Testis (tissue), 3 donors: ENCODE results near the gene FAM83C. TPM values are rescaled to one million over a fixed set of nuclear protein-coding genes. Genes with fewer than 3 reads are reported as not detected.

ENCODE experiments used
- DNase-seq: peaks from one replicate; pipeline ENCODE4 v3.0.0-alpha.2; 2019
- H3K27ac ChIP-seq, 2 donors: fragments of 200-600 bp; sonication (generic); one replicate each; pipeline ENCODE4 v1.5.1; 2019
- H3K27me3 ChIP-seq: fragments of 200-600 bp; sonication (generic); one replicate; pipeline ENCODE4 v1.5.1; 2019
- H3K36me3 ChIP-seq: fragments of 200-600 bp; sonication (generic); one replicate; pipeline ENCODE4 v1.5.1; 2017; ENCODE audit warnings: low read depth; ENCODE audit errors: missing control alignments
- H3K4me1 ChIP-seq: fragments of 200-600 bp; sonication (generic); one replicate; pipeline ENCODE4 v1.5.1; 2019
- H3K4me3 ChIP-seq, 2 donors: fragments of 200-600 bp; sonication (generic); one replicate each; pipeline ENCODE4 v1.5.1; 2017 to 2019
- H3K9me3 ChIP-seq: fragments of 200-600 bp; sonication (generic); one replicate; pipeline ENCODE4 v1.5.1; 2017
- CTCF ChIP-seq, 3 experiments: fragments of 450-650 bp in 2 of 3; fragments of 200-600 bp in 1 of 3; sonication (generic) in 1 of 3; IDR thresholded peaks; one replicate each; pipeline ENCODE4 v1.5.1; 2016 to 2019; ENCODE audit warnings: antibody characterized with exemption in 3 of 3, mild to moderate bottlenecking in 2 of 3, moderate library complexity in 1 of 3
- POLR2A ChIP-seq: fragments of 450-650 bp; IDR thresholded peaks from one replicate; pipeline ENCODE4 v1.6.1; 2017; ENCODE audit warnings: antibody characterized with exemption, mild to moderate bottlenecking, moderate library complexity
- WGBS, 2 donors: methylation state at CpG; one replicate each; pipeline ENCODE4 v1.1.5; 2018; 5-methylcytosine and 5-hydroxymethylcytosine counted together
- intact Hi-C: fragments of 100-400 bp; cut with DNase I; formaldehyde crosslinking; loops from one replicate; pipeline ENCODE4 v1.15.1; 2023; ENCODE audit warnings: low total_unique reads
- polyA plus RNA-seq: library from polyadenylated mRNA; stranded (reverse); fragments of 350-450 nt; fragmentation: Illumina TruSeq; extraction: RNeasy Lipid Tissue Mini Kit (QIAGEN cat#74804); gene quantifications from one replicate; pipeline ENCODE4 v1.2.3, GENCODE V29; 2014; ENCODE audit warnings: low read depth, low replicate concordance; ENCODE audit not compliant: insufficient read depth
- total RNA-seq, 2 donors: library from RNA; depleted of rRNA; stranded (reverse); fragments of >200 nt; gene quantifications; one replicate each; pipeline ENCODE4 v1.2.3, GENCODE V29; 2016

The FAM83C gene
- total and polyA plus RNA-seq, 3 donors from 2014 or later = 0.39 to 0.96 (median 0.43) TPM

DNA sequence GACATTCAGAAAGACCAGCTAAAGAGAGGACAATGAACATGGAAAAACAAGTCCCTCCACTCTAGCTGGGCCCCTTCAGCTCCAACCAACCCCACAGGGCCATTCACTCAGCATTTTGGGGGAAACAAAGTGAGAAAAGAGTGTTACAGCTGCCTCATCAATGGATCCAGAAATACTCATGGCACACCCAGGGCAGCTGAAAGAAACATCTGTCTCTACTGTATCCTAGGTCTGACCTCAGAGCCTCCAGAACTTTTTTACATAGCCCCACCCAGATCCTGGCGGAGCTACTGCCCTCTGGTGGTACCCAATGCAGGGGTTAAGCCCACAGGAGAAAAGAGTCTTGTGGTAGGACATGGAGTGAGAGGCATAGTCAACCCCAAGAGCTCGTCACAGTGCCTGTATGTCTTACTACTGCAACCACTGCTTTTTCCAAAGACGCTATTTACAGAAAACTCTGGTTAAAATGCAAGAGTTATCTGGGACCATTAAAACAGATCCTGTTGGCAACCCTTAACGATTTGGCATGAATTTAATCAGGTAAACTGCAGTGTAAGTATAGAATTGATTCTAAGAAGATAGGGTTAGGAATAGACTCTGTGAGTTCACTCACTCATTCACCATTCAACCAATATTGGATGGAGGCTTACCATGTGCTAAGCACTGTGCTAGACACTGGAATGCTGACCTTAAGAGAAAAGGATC lies 37.4 kb upstream of the FAM83C start:
- DNase-seq = no peak
- 91 to 93% methylated on average over 4 of the region's 4 CpGs for WGBS, 2 donors
- no peaks in the 10 kb centered on the region for H3K36me3 ChIP-seq
- no peaks in the 10 kb centered on the region for H3K9me3 ChIP-seq
- no peaks in the 10 kb centered on the region for H3K27me3 ChIP-seq
- intact Hi-C loops = no loop called here
- H3K27ac ChIP-seq = no peak overlapping the region
- peaks cover 7% of the 10 kb centered on the region for H3K4me1 ChIP-seq
- TF ChIP-seq CTCF (IDR thresholded peaks at IDR 0.05) = peak in 1 of 3 experiments; percentile 17
- TF ChIP-seq POLR2A = no peak
- H3K4me3 ChIP-seq = no peak overlapping the region

GRCh38 chr20:35328689-35329088 lies 36.5 kb upstream of the FAM83C start:
- Histone ChIP-seq H3K27ac (no peak overlapping the region), H3K27me3 (no peaks in the 10 kb centered on the region), H3K36me3 (no peaks in the 10 kb centered on the region), H3K9me3 (no peaks in the 10 kb centered on the region), H3K4me1 (no peaks in the 10 kb centered on the region), H3K4me3 (no peak overlapping the region)
- 74 to 89% methylated on average over 4 of the region's 4 CpGs for WGBS, 2 donors
- no peak for TF ChIP-seq POLR2A
- TF ChIP-seq CTCF (IDR thresholded peaks at IDR 0.05) = no peak
- no peak for DNase-seq
- intact Hi-C loops = no loop called here

- H3K27me3 ChIP-seq = no peaks in the 10 kb centered on the region
- WGBS, 2 donors = 82 to 95% methylated on average over 3 of the region's 3 CpGs
- TF ChIP-seq POLR2A (no peak), CTCF (IDR thresholded peaks at IDR 0.05) (no peak)
- no peaks in the 10 kb centered on the region for H3K4me1 ChIP-seq
- H3K4me3 ChIP-seq = no peak overlapping the region
- H3K27ac ChIP-seq = no peak overlapping the region
- no peaks in the 10 kb centered on the region for H3K9me3 ChIP-seq
- no peak for DNase-seq
- H3K36me3 ChIP-seq = no peaks in the 10 kb centered on the region
- intact Hi-C loops = no loop called here
Observed at GRCh38 chr20:35328095-35328685, 36.0 kb upstream of the FAM83C start.

DNA sequence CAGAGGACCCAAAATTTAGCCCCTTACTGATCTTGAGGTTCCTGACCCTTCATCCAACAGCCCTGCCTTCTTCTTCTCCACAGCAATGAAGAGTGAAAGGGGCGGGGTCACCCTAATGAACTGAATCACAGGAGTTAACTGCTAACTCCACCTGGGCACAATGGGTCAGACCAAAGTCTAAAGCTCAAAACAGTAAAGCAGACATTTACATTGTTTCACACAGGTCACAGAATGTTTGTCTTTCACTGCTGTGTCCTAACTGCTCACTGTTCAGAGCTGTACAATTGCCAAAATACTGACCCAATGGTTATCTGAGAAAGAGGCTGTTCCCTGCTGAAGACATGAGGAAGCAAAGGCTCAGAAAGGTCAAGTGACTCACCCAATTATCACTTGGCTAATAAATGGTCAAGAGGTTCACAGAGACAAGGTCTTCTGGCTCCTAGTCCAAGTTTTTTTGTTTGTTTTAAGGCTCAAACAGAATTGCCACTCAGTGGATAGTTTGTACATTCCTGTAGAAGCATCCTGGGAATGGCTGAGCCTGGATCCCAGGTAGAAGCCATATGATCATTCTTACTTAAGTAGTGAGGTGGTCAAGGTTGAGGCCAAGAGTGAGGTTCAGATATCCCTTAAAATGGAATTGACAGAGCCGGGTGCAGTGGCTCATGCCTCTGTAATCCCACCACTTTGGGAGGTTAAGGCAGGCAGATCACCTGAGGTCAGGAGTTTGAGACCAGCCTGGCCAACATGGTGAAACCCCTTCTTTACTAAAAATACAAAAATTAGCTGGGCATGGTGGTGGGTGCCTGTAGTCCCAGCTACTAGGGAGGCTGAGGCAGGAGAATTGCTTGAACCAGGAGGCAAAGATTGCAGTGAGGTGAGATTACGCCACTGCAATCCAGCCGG lies 35.1 kb upstream of the FAM83C start:
- no peak for DNase-seq
- Histone ChIP-seq H3K27ac (peak overlapping the region in 1 of 2 donors; percentile 3), H3K27me3 (no peaks in the 10 kb centered on the region), H3K36me3 (no peaks in the 10 kb centered on the region), H3K4me1 (no peaks in the 10 kb centered on the region), H3K4me3 (no peak overlapping the region), H3K9me3 (no peaks in the 10 kb centered on the region)
- WGBS, 2 donors = 96 to 98% methylated on average over 4 of the region's 4 CpGs
- intact Hi-C loops = no loop called here
- TF ChIP-seq POLR2A = no peak
- TF ChIP-seq CTCF (IDR thresholded peaks at IDR 0.05) = no peak
